Activated T-helper 1 cell treated with anti-CD3 and anti-CD28 coated beads, Interleukin-12 subunit alpha, Interleukin-12 subunit beta, Interleukin-2, Interleukin-4 antibody, amounts not matched to agents 30 ng/mL and 10 ng/mL and 1 ng/mL, durations not matched to agents 14 hours and 24 hours and 36 hours (primary cell): ENCODE results near the gene MLANA. TPM values are rescaled to one million over a fixed set of nuclear protein-coding genes. Genes with fewer than 3 reads are reported as not detected.
"Not testable (repeated sequence)": the region's sequence is repeated elsewhere in the genome, so short reads cannot be mapped to it uniquely, and the experiment has no call there.

ENCODE experiments used
- DNase-seq: peaks from one replicate; pipeline ENCODE4 v3.0.0; 2021; ENCODE audit warnings: low spot score
- H3K27ac Mint-ChIP-seq: one replicate; pipeline ENCODE4 v1.8.0; 2021; ENCODE audit warnings: mild to moderate bottlenecking, mixed read lengths
- H3K27me3 Mint-ChIP-seq: one replicate; pipeline ENCODE4 v1.8.0; 2022; ENCODE audit warnings: mild to moderate bottlenecking, moderate library complexity, mixed read lengths; ENCODE audit not compliant: insufficient read depth
- H3K36me3 Mint-ChIP-seq: one replicate; pipeline ENCODE4 v1.8.0; 2021; ENCODE audit warnings: low read depth, mixed read lengths
- H3K4me1 Mint-ChIP-seq: one replicate; pipeline ENCODE4 v1.8.0; 2021; ENCODE audit warnings: low read depth, mixed read lengths
- H3K4me3 Mint-ChIP-seq: one replicate; pipeline ENCODE4 v1.8.0; 2021; ENCODE audit warnings: mild to moderate bottlenecking, moderate library complexity, mixed read lengths
- H3K9me3 Mint-ChIP-seq: one replicate; pipeline ENCODE4 v1.8.0; 2021; ENCODE audit warnings: mixed read lengths
- intact Hi-C: fragments of 100-400 bp; cut with micrococcal nuclease; formaldehyde crosslinking; loops from one replicate; pipeline ENCODE4 v1.15.1; 2024
- total RNA-seq: library from RNA; stranded (reverse); gene quantifications from 2 replicates; pipeline ENCODE4 v1.2.3, GENCODE V29; 2022

The MLANA gene
- total RNA-seq, 1 donor from 2014 or later: not detected

- intact Hi-C loops: no loop called here
- H3K36me3 Mint-ChIP-seq: peaks cover 20% of the 10 kb centered on the region
- DNase-seq: no peak
- H3K4me1 Mint-ChIP-seq: peaks cover 43% of the 10 kb centered on the region
- peak overlapping the region; percentile 3 for H3K27ac Mint-ChIP-seq
- no peaks in the 10 kb centered on the region for H3K27me3 Mint-ChIP-seq
- H3K9me3 Mint-ChIP-seq: peaks cover 6% of the 10 kb centered on the region
- no peak overlapping the region for H3K4me3 Mint-ChIP-seq
Observed at GRCh38 chr9:5872511-5872910, 18.2 kb upstream of the MLANA start.

GRCh38 chr9:5873439-5873838, 17.2 kb upstream of the MLANA start:
- peaks cover 6% of the 10 kb centered on the region for H3K9me3 Mint-ChIP-seq
- H3K4me3 Mint-ChIP-seq: no peak overlapping the region
- no peak overlapping the region for H3K27ac Mint-ChIP-seq
- intact Hi-C loops: no loop called here
- no peaks in the 10 kb centered on the region for H3K27me3 Mint-ChIP-seq
- H3K4me1 Mint-ChIP-seq: peaks cover 43% of the 10 kb centered on the region
- H3K36me3 Mint-ChIP-seq: peaks cover 14% of the 10 kb centered on the region
- no peak for DNase-seq

DNA sequence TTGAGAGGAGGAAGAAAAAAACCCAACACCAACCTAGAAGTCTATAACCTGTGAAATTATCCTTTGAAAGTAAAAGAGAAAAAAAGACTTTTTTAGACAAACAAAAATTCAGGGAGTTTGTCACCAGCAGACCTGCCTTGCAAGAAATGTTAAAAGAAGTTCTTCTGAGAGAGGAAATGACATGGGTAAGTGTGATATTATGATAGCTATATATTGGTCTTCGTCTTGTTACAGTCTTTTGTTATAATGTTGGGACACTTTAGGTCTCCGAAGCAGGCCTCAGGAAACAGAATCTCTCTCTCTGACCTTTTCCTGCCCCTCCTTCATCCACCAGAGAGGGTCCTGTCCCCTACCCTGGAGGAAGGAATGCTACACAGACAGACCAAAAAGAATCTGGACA, 16.6 kb upstream of the MLANA start:
- H3K9me3 Mint-ChIP-seq: peaks cover 6% of the 10 kb centered on the region
- intact Hi-C loops: no loop called here

GRCh38 chr9:5876026-5876425, 14.7 kb upstream of the MLANA start:
- Mint-ChIP-seq H3K27me3 (no peaks in the 10 kb centered on the region), H3K27ac (no peak overlapping the region), H3K4me3 (no peak overlapping the region), H3K36me3 (peaks cover 14% of the 10 kb centered on the region), H3K4me1 (peaks cover 44% of the 10 kb centered on the region), H3K9me3 (peaks cover 6% of the 10 kb centered on the region)
- intact Hi-C loops: no loop called here
- DNase-seq: no peak

More for the DNA sequence above, 16.6 kb upstream of the MLANA start:
- peaks cover 14% of the 10 kb centered on the region for H3K36me3 Mint-ChIP-seq
- no peak overlapping the region for H3K27ac Mint-ChIP-seq
- no peak overlapping the region for H3K4me3 Mint-ChIP-seq
- H3K4me1 Mint-ChIP-seq: peaks cover 47% of the 10 kb centered on the region
- no peak for DNase-seq
- no peaks in the 10 kb centered on the region for H3K27me3 Mint-ChIP-seq

GRCh38 chr9:5876711-5877110, 14.0 kb upstream of the MLANA start:
- H3K4me3 Mint-ChIP-seq: no peak overlapping the region
- H3K4me1 Mint-ChIP-seq: peaks cover 44% of the 10 kb centered on the region
- H3K27me3 Mint-ChIP-seq: no peaks in the 10 kb centered on the region
- intact Hi-C loops: no loop called here
- peaks cover 14% of the 10 kb centered on the region for H3K36me3 Mint-ChIP-seq
- no peak overlapping the region for H3K27ac Mint-ChIP-seq
- DNase-seq: no peak
- peaks cover 6% of the 10 kb centered on the region for H3K9me3 Mint-ChIP-seq

GRCh38 chr9:5879419-5880181, 11.1 kb upstream of the MLANA start:
- no peak overlapping the region for H3K4me3 Mint-ChIP-seq
- intact Hi-C loops: no loop called here
- H3K27me3 Mint-ChIP-seq: no peaks in the 10 kb centered on the region
- peaks cover 6% of the 10 kb centered on the region for H3K9me3 Mint-ChIP-seq
- no peak for DNase-seq
- peaks cover 30% of the 10 kb centered on the region for H3K4me1 Mint-ChIP-seq
- peaks cover 8% of the 10 kb centered on the region for H3K36me3 Mint-ChIP-seq
- H3K27ac Mint-ChIP-seq: no peak overlapping the region

- H3K27ac Mint-ChIP-seq, H3K9me3 Mint-ChIP-seq, H3K4me3 Mint-ChIP-seq, H3K27me3 Mint-ChIP-seq, intact Hi-C loops, H3K36me3 Mint-ChIP-seq, DNase-seq: not testable (repeated sequence)
- peaks cover 23% of the 10 kb centered on the region for H3K4me1 Mint-ChIP-seq
Observed at GRCh38 chr9:5882244-5883012, 8.3 kb upstream of the MLANA start.

GRCh38 chr9:5884191-5884590, 6.5 kb upstream of the MLANA start:
- intact Hi-C loops: no loop called here
- Mint-ChIP-seq H3K9me3 (no peaks in the 10 kb centered on the region), H3K4me3 (no peak overlapping the region), H3K27ac (no peak overlapping the region), H3K27me3 (no peaks in the 10 kb centered on the region), H3K36me3 (peaks cover 2% of the 10 kb centered on the region), H3K4me1 (peaks cover 17% of the 10 kb centered on the region)
- DNase-seq: no peak

- Mint-ChIP-seq H3K9me3 (no peaks in the 10 kb centered on the region), H3K36me3 (peaks cover 2% of the 10 kb centered on the region), H3K27me3 (no peaks in the 10 kb centered on the region), H3K4me3 (no peak overlapping the region), H3K27ac (peak overlapping the region; percentile 52), H3K4me1 (peaks cover 11% of the 10 kb centered on the region)
- intact Hi-C loops: loop anchor here (1.0 to 5.0 kb wide), 9 partner anchors 24 to 418 kb away; partner anchors contain the start of genes ERMP1 and RANBP6
- peak; percentile 66 for DNase-seq
Observed at GRCh38 chr9:5886114-5886939, 4.4 kb upstream of the MLANA start.

- H3K36me3 Mint-ChIP-seq: peaks cover 7% of the 10 kb centered on the region
- intact Hi-C loops: no loop called here
- H3K27ac Mint-ChIP-seq: no peak overlapping the region
- H3K4me1 Mint-ChIP-seq: no peaks in the 10 kb centered on the region
- no peaks in the 10 kb centered on the region for H3K9me3 Mint-ChIP-seq
- DNase-seq: no peak
- no peaks in the 10 kb centered on the region for H3K27me3 Mint-ChIP-seq
- no peak overlapping the region for H3K4me3 Mint-ChIP-seq
Observed at GRCh38 chr9:5892456-5893133, 1.9 kb downstream of the MLANA start.

GRCh38 chr9:5893134-5893505, 2.4 kb downstream of the MLANA start:
- no peaks in the 10 kb centered on the region for H3K27me3 Mint-ChIP-seq
- H3K27ac Mint-ChIP-seq: no peak overlapping the region
- no peak for DNase-seq
- intact Hi-C loops: no loop called here
- no peak overlapping the region for H3K4me3 Mint-ChIP-seq
- H3K9me3 Mint-ChIP-seq: no peaks in the 10 kb centered on the region
- no peaks in the 10 kb centered on the region for H3K4me1 Mint-ChIP-seq
- H3K36me3 Mint-ChIP-seq: peaks cover 7% of the 10 kb centered on the region

- H3K9me3 Mint-ChIP-seq: no peaks in the 10 kb centered on the region
- no peak overlapping the region for H3K4me3 Mint-ChIP-seq
- DNase-seq: no peak
- peaks cover 9% of the 10 kb centered on the region for H3K36me3 Mint-ChIP-seq
- no peaks in the 10 kb centered on the region for H3K27me3 Mint-ChIP-seq
- intact Hi-C loops: no loop called here
- peaks cover under 1% of the 10 kb centered on the region for H3K4me1 Mint-ChIP-seq
- no peak overlapping the region for H3K27ac Mint-ChIP-seq
Observed at GRCh38 chr9:5893591-5894236, 3.0 kb downstream of the MLANA start.
